GM12874 (cell line): ENCODE data around the gene NELFE.

ENCODE experiments used
- TF ChIP-seq, protein P1 (sequence below): IDR thresholded peaks from 2 replicates; pipeline ENCODE4 v1.5.1; 2011; ENCODE audit warnings: low read depth, mild to moderate bottlenecking, control low read depth, low read length, moderate library complexity; ENCODE audit not compliant: insufficient read depth

Gene NELFE

DNA sequence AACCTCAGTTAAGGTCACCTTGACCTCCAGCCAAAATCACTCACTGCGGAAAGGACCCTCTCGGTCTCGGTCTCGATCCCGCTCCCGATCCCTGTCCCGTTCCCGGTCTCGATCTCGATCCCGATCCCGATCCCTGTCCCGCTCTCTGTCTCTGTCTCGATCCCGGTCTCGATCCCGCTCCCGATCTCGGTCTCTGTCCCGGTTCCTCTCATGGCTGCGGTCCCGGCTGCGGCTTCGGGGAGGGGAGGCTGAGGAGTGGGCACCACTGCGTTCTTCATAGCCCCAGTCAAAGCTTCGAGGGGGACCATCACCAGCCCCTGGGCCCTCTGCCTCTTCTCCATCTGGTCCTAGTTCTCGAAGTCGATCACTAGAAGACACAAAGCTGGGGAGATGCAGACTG, 4.3 kb downstream of the NELFE start:
- TF ChIP-seq, protein P1, sequence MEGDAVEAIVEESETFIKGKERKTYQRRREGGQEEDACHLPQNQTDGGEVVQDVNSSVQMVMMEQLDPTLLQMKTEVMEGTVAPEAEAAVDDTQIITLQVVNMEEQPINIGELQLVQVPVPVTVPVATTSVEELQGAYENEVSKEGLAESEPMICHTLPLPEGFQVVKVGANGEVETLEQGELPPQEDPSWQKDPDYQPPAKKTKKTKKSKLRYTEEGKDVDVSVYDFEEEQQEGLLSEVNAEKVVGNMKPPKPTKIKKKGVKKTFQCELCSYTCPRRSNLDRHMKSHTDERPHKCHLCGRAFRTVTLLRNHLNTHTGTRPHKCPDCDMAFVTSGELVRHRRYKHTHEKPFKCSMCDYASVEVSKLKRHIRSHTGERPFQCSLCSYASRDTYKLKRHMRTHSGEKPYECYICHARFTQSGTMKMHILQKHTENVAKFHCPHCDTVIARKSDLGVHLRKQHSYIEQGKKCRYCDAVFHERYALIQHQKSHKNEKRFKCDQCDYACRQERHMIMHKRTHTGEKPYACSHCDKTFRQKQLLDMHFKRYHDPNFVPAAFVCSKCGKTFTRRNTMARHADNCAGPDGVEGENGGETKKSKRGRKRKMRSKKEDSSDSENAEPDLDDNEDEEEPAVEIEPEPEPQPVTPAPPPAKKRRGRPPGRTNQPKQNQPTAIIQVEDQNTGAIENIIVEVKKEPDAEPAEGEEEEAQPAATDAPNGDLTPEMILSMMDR, result no peak

DNA sequence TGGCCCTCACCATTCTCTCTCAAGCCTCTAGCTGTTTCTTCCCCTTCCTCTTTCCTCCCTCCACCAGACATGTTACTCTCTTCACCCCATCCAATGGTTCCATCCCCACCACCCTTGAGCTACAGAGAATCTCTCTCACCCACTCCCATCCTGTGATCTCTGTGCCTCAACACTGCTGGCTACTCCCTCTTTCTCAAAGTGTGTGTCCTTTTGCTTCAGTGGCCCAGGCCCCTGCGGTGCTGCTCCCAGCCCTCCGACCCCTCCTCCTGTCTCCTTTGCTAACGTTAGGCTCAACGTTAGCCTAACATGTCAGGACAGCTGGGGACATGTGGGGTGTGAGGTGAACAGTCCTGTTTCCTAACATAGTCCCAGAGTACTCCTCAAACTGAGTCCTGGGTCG, 5.9 kb downstream of the NELFE start:
- TF ChIP-seq, protein P1, result no peak

DNA sequence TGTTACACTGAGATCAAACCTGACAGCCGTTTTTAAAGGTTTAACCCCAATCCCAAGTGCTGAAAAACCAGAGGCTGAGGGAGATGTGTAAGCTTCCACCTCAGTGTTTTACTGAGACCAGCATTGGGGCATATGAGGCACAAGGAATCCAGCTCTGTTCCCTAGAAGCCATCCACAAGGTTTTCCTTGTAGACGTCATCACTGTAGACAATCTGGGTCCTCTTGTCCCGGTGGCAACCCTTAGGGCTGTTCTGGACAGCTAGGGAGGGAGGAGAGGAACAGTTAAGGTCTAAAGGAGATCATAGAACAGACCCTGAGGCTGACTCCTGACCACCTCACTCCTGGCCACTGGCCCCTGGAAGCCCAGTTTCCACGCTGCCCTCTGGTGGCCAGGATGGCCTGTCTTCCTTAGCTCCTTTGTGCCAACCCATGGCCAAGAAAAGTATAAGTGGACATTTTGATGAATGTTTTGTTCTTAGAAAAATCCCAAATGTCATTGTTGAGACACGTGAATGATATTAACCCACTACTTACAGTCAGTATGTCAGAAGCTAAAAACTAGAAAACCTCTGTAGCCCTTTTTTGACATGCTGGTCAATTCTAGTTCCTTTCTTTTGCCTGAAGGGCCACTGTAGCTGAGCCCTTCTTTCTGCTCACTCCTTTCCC, 6.5 kb downstream of the NELFE start:
- TF ChIP-seq, protein P1, result peak; percentile 50

DNA sequence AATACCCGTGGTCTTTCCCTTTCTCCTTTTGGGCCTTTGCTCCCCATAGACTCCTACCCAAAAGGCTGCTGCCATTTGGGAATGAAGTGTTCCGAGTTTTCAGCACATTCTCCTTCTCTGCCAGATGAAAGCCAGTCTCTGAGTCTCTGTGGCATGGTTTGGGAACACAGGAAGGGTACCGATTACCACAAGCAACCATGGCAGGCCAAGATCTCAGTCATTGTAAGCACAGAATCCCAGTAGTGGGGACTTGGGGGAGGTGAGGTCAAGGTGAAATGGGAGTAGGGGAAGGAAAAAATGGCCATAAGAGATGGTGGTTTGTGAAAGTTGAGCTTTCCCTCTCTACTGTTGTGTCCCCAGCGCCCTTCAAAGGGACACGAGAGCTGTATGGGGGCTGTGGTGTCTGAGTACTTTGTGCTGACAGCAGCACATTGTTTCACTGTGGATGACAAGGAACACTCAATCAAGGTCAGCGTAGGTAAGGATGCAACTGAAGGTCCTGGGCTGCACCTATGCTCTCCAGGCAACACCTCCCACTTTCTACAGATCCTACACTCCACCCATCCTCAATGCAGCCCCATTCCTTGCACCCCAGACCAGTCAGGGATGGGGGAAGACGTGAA, 8.7 kb downstream of the NELFE start:
- TF ChIP-seq, protein P1, result no peak

DNA sequence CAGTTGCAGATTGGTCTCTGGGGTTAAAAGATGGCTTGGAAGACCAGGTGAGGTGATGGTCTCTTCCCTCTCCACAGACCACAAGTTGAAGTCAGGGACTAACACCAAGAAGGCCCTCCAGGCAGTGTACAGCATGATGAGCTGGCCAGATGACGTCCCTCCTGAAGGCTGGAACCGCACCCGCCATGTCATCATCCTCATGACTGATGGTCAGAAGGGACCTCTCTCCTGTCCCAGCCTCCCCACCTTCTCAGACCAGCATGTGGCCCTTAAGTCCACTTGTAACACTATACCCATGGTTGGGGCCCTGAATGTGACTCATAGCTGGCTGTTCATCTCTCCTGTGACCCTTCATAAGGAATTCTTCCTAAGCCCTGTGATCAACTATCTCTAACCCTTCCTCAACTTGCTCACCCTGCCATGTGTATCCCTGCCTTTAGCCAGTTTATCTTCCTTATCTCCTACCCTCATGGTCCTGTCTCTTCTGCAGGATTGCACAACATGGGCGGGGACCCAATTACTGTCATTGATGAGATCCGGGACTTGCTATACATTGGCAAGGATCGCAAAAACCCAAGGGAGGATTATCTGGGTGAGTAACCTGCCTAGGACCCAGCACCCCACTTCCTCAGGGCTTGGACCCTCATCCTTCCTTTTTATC, 9.9 kb downstream of the NELFE start:
- TF ChIP-seq, protein P1, result no peak

DNA sequence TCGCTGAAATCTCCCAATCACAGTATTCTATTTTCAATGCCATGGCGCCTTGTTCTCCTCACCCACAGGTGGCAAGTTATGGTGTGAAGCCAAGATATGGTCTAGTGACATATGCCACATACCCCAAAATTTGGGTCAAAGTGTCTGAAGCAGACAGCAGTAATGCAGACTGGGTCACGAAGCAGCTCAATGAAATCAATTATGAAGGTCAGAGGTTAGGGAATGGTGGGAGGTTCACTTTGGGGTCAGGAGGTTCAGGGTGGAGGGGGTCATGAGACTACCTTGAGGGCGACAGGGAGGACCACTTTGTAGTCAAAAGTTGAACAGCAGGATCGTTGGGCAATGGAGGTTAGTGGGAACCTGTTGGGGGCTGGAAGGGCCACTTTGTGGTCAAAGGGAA, 10.5 kb downstream of the NELFE start:
- TF ChIP-seq, protein P1, result no peak

DNA sequence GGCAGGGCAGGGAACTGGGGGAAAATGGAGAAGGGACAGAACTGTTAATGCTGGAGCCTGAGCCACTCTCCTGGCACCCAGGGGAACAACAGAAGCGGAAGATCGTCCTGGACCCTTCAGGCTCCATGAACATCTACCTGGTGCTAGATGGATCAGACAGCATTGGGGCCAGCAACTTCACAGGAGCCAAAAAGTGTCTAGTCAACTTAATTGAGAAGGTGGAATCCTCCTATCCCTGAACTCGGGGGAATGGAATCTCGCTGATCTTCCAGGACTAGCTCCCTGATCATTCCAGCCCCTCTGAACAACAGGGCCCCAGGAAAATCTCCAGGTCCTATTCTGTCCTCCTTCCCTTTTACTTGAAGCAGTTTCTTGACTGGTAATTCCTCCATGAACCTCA, 10.9 kb downstream of the NELFE start:
- TF ChIP-seq, protein P1, result no peak
